ENCODE data around the gene PNKD.
A peak's percentile ranks its signal among the peaks of the same experiment; 100 is the strongest.

PNKD gene

DNA sequence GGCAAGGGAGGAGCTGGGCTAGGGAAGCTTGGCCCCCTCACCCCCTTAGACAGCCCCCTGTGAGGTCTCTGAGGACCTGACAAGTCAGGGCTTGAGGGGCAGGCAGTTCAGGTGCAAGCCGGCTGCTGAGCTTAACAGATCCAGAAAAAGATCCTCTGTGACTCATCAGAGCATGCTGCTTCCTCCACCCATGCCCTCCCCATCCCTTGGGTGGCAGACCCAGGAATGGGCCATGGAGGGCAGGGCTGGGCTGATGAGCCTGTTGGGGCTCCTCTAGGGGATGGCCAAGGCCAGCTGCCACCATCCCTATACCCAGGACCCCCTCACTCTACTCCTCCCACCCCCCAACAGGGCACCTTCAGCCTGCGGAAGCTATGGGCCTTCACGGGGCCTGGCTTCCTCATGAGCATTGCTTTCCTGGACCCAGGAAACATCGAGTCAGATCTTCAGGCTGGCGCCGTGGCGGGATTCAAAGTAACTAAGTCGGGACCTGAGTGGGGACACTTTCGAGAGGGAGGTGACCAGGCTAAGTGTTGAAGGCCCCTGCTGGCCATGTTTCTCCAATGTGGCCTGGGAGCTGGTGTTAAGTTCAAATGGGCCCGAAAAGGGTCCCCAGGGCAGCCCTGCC lies 113.7 kb downstream of the PNKD start:
- no peak for DNase-seq

DNA sequence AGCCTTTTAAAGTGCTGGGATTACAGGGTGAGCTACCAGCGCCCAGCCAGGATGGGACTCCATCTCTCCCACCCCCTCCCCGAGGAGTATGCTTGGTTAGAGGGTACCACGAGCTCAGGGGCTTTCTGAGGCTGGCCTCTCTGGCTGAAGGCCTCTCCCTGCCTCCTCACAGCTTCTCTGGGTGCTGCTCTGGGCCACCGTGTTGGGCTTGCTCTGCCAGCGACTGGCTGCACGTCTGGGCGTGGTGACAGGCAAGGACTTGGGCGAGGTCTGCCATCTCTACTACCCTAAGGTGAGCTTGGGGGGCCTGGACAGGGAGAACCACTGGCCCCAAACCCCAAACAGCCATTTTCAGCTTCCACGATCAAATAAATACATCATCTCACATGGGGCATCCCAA lies 114.7 kb downstream of the PNKD start:
- DNase-seq: no peak

DNA sequence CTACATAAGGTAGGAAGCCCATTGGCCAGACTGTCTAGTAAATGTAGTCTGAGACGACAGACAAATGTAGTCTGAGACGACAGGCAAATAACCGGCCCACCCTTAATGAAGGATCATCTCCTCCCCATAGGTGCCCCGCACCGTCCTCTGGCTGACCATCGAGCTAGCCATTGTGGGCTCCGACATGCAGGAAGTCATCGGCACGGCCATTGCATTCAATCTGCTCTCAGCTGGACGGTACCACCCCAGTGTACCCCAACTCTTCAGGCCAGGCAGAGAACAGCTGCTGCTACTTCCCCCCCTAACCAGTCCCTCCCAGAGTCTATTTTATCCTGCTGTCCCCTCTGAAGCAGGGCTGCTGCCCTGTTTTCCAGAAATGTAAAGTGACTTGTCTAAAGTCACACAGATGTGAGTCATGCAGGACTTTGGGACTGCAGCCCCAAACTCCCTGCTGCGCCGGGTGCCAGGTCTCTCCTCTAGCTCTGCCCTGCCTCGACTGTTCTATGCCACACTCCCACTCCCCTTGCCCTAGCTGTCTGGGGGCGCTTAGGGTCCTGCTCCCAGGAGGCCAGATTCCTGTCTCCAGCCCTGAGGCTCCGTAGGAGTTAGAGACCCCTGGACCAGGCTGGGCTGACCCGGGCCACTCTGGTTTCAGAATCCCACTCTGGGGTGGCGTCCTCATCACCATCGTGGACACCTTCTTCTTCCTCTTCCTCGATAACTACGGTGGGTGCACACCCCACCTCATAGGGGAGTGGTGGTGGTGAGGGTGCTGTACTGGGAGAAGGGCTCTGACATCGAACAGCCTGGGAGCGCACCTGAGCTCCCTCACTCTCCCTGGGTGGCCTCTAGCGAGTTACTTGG lies 116.4 kb downstream of the PNKD start:
- no peak for DNase-seq

DNA sequence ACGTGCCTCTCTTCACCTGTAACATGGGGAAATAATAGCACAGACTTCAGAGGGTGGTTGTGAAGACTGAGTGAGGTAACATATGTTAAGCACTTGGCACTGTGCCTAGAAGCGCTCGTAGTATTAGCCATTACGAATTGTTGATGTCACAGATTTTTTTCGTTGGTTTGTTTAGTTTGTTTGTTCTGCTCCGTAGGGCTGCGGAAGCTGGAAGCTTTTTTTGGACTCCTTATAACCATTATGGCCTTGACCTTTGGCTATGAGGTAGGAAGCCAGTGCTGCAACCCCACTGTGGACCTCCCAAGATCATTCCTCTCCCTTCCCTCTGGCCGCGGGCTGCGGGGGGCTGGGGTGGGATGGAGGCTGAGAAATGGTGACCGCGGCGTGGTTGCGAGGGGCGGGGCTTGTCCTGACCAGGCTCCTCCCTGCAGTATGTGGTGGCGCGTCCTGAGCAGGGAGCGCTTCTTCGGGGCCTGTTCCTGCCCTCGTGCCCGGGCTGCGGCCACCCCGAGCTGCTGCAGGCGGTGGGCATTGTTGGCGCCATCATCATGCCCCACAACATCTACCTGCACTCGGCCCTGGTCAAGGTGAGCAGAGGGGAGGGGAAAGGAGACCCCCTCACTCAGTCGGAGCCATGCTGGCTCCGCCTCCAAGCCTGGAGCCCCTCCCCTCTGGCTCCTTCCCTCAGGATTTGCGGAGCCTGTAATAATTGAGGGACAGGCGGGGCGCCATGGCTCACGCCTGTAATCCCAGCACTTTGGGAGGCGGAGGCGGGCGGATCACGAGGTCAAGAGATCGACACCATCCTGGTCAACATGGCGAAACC lies 117.3 kb downstream of the PNKD start:
- no peak for DNase-seq

DNA sequence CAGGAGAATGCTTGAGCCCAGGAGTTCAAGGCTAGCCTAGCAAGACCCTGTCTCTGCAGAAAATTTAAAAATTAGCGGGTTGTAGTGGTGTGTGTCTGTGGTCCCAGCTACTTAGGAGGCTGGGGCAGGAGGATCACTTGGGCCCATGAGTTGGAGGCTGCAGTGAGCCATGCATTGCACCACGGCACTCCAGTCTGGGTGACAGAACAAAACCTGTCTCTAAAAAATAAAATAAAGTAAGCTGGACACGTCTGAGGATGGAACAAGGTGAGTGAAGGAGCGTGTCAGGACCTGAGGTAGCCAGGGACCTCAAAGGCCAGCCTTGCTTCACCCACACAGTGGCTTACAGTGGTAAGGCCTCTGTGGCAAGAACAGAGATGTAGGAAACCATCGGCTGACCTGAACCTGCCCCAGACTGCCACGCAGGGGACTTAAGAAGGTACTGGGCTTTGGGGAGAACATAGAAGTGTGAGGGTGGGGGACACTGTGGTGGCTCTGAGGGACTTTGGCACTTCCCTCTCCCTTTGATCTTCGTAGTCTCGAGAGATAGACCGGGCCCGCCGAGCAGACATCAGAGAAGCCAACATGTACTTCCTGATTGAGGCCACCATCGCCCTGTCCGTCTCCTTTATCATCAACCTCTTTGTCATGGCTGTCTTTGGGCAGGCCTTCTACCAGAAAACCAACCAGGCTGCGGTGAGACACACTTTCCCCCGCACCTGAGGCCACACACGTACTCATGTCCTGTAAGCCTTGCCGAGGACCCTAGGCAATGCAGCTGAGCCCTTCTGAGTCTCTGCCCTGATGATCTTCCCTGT lies 119.2 kb downstream of the PNKD start:
- no peak for DNase-seq

DNA sequence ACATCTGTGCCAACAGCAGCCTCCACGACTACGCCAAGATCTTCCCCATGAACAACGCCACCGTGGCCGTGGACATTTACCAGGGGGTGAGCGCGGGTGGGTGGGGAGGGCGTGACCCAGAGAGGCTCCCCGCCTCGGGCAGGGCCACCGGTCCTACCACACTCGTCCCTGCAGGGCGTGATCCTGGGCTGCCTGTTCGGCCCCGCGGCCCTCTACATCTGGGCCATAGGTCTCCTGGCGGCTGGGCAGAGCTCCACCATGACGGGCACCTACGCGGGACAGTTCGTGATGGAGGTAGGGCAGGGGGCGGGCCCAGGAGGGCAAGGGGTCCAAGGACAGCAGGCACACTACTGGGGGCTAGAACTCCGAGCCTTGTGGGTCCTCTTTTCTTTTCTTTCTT lies 120.9 kb downstream of the PNKD start:
- DNase-seq: no peak

DNA sequence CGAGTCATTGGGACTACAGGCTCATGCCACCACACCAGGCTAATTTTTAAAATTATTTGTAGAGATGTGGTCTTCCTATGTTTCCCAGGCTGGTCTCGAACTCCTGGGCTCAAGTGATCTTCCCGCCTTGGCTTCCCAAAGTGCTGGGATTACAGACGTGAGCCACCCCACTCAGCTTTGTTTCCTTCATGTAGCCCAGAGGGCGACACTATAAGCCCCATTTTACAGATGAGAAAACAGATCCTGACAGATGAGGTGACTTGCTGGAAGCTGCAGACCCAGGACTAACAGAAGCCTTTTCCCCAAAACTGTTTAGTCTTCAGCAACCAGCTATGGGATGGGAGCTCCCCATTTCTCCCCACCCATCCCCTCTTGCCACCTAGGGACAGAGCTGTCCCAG lies 122.1 kb downstream of the PNKD start:
- DNase-seq: no peak

DNA sequence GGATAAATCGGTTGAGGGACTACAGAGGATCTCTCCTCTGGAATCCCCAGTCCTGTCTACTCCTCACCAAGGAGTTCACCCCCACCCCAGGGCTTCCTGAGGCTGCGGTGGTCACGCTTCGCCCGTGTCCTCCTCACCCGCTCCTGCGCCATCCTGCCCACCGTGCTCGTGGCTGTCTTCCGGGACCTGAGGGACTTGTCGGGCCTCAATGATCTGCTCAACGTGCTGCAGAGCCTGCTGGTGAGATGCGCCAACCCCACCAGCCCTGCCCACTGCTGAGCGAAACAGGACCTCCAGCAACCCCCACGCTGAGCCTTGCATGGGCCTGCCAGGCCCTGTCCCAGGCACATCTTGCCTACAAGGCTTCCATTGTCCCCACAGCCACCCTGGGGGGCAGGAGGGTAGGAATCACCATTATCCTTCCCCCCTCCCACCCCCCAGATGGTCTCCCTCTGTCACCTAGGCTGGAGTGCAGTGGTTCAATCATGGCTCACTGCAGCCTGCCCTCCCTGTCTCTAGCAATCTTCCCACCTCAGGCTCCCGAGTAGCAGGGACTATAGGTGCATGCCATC lies 122.7 kb downstream of the PNKD start:
- DNase-seq: no peak

DNA sequence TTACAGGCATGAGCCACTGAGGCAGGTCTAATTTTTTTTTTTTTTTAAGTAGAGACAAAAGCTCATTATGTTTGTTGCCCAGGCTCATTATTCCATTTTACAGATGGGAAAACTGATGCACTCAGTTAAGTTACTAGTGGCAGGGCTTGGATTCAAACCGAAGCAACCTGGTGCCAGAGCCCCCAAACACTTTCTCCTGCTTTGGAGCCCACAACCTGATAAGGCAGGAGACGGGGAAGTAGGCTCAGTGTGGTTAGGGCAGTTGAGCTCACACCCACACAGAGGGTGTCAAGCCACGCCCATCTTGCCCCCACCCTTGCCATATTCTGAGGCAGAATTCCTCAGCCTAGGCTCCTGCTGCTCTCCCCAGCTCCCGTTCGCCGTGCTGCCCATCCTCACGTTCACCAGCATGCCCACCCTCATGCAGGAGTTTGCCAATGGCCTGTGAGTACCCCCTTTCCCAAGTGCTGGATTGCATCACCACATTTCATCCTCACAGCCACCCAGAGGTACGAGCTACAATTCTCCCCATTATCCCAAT lies 123.5 kb downstream of the PNKD start:
- DNase-seq: peak in 1 of 5 donors; percentile 18

DNA sequence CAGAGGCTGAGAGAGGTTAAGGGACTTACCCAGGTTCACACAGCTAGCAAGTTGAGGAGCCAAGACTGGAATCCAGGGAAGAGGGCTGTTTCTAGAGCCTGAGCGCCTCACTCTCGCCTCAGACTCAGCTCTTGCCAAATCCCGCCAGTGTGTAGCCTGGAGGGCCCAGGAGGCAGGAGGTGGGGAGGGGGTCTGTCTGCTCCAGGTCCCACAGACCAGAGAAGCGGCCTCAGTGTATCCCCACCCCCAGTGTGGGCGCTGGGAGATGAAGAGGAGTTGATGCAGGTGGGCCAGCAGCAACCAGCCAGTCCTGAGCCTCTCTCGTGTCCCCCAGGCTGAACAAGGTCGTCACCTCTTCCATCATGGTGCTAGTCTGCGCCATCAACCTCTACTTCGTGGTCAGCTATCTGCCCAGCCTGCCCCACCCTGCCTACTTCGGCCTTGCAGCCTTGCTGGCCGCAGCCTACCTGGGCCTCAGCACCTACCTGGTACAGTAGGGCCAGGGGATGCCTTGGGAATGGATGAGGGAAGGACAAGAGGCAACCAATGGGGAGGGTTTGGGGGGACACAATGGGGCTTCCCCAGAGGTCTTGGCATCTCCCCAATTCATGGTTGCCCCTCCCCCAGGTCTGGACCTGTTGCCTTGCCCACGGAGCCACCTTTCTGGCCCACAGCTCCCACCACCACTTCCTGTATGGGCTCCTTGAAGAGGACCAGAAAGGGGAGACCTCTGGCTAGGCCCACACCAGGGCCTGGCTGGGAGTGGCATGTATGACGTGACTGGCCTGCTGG lies 124.2 kb downstream of the PNKD start:
- no peak for DNase-seq

DNA sequence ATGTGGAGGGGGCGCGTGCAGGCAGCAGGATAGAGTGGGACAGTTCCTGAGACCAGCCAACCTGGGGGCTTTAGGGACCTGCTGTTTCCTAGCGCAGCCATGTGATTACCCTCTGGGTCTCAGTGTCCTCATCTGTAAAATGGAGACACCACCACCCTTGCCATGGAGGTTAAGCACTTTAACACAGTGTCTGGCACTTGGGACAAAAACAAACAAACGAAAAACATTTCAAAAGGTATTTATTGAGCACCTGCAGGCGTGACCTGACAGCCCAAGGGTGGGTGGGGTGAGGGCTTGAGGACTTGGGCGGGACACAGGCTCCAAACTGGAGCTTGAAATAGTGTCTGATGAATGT lies 124.7 kb downstream of the PNKD start:
- DNase-seq: no peak

DNA sequence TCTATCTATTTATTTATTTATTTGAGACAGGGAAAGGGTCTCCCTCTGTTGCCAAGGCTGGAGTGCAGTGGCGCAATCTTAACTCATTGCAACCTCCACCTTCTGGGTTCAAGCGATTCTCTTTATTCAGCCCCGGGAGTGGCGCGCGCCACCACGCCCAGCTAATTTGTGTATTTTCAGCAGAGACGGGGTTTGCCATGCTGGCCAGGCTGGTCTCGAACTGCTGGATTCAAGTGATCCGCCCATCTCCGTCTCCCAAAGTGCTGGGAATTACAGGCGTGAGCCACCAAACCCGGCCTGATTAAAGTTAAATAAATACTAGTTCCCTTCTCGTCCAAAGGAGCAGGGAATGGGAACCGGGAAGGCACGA lies 125.1 kb downstream of the PNKD start:
- DNase-seq: no peak

DNA sequence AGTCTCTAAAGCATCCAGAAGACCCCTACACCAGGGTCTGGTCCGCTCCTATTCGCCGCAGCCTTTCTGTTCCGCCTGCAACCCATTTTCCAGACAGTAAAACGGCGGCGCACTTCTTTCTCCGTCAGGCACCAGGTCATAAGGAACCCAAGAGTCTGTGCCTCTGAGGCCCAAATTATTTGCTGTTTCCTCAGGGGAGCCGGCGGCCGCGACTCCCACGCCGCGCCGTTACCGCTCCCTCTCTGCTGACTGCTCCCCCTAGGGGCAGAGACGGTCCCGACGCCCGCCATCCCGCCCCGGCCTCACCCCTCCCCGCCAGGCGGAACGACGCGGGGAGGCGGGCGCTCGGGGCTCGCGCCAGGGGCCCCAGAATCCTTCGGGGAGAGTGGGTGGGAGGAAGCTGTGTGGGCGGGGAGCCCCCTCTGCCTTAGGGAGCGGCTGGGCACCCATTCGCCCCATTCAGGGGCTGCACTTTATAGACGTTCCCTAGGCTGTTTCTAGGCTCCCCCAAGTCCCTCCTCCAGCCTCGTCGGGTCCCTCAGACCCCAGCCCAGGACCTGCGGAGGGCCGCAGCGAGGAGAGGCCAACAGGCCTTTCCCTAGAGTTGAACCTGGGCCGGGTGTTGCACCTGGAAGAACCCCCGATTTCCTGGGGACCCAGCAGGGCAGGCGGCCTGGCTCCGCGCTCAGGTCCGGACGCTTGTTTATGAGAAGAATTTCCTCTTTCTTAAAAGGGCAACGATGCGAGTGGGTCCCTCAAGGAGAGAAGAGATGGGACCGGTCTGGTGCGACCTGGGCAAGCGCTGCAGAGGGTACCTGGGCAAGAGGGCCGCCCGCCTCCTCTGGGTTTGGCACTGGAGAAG lies 125.7 kb downstream of the PNKD start:
- peak; percentile 89 to 96 (median 91) for DNase-seq
